SH-SY5Y (cell line): ENCODE data around the gene SLC13A4.

ENCODE experiments used
- GATA2 ChIP-seq: IDR thresholded peaks from 2 replicates; pipeline ENCODE4 v1.6.1; 2011; ENCODE audit warnings: mild to moderate bottlenecking, low read depth, low read length
- GATA3 ChIP-seq: IDR thresholded peaks from 2 replicates; pipeline ENCODE4 v1.6.1; 2011; ENCODE audit warnings: low read depth, mild to moderate bottlenecking, low read length, moderate library complexity

- TF ChIP-seq GATA2 (no peak), GATA3 (no peak)
Observed at GRCh38 chr7:135728136-135728669, at the start of gene SLC13A4.
